GM19467 (cell line): ENCODE data around the gene SCD5.

ENCODE experiments used
- ATAC-seq: cut with Tn5 transposase; IDR thresholded peaks from one replicate; pipeline ENCODE4 v1.9.1; 2021; ENCODE audit warnings: mild to moderate bottlenecking, moderate library complexity; ENCODE audit not compliant: unreplicated experiment

SCD5 gene

GRCh38 chr4:82739287-82740190 lies 59.1 kb downstream of the SCD5 start:
- peak; percentile 99 for ATAC-seq

- ATAC-seq: no peak
Observed at GRCh38 chr4:82737354-82737753, 61.2 kb downstream of the SCD5 start.

- no peak for ATAC-seq
Observed at GRCh38 chr4:82733636-82734035, 65.0 kb downstream of the SCD5 start.

- no peak for ATAC-seq
Observed at GRCh38 chr4:82728301-82728700, 70.3 kb downstream of the SCD5 start.

GRCh38 chr4:82726596-82726995 lies 72.0 kb downstream of the SCD5 start:
- ATAC-seq: no peak

GRCh38 chr4:82721819-82722423 lies 76.7 kb downstream of the SCD5 start:
- ATAC-seq: no peak

- ATAC-seq: no peak
Observed at GRCh38 chr4:82718162-82718940, 80.2 kb downstream of the SCD5 start.

- ATAC-seq: no peak
Observed at GRCh38 chr4:82715731-82716617, 82.6 kb downstream of the SCD5 start.

- ATAC-seq: no peak
Observed at GRCh38 chr4:82713856-82714255, 84.7 kb downstream of the SCD5 start.

- ATAC-seq: no peak
Observed at GRCh38 chr4:82712561-82712960, 86.0 kb downstream of the SCD5 start.

GRCh38 chr4:82711158-82711785 lies 87.3 kb downstream of the SCD5 start:
- ATAC-seq: no peak

- no peak for ATAC-seq
Observed at GRCh38 chr4:82710197-82710929, 88.2 kb downstream of the SCD5 start.

GRCh38 chr4:82708982-82709381 lies 89.6 kb downstream of the SCD5 start:
- no peak for ATAC-seq

- ATAC-seq: no peak
Observed at GRCh38 chr4:82706349-82707000, 92.1 kb downstream of the SCD5 start.

- ATAC-seq: no peak
Observed at GRCh38 chr4:82705928-82706300, 92.7 kb downstream of the SCD5 start.

- no peak for ATAC-seq
Observed at GRCh38 chr4:82705169-82705927, 93.2 kb downstream of the SCD5 start.

GRCh38 chr4:82704156-82704555 lies 94.4 kb downstream of the SCD5 start:
- no peak for ATAC-seq

- ATAC-seq: no peak
Observed at GRCh38 chr4:82698412-82698811, 100.2 kb downstream of the SCD5 start.
